ENCODE results near the gene ZNF627. TPM values are rescaled to one million over a fixed set of nuclear protein-coding genes. Genes with fewer than 3 reads are reported as not detected.
"Not testable (repeated sequence)": the region's sequence is repeated elsewhere in the genome, so short reads cannot be mapped to it uniquely, and the experiment has no call there.

The ZNF627 gene
- 106 TPM for total RNA-seq

DNA sequence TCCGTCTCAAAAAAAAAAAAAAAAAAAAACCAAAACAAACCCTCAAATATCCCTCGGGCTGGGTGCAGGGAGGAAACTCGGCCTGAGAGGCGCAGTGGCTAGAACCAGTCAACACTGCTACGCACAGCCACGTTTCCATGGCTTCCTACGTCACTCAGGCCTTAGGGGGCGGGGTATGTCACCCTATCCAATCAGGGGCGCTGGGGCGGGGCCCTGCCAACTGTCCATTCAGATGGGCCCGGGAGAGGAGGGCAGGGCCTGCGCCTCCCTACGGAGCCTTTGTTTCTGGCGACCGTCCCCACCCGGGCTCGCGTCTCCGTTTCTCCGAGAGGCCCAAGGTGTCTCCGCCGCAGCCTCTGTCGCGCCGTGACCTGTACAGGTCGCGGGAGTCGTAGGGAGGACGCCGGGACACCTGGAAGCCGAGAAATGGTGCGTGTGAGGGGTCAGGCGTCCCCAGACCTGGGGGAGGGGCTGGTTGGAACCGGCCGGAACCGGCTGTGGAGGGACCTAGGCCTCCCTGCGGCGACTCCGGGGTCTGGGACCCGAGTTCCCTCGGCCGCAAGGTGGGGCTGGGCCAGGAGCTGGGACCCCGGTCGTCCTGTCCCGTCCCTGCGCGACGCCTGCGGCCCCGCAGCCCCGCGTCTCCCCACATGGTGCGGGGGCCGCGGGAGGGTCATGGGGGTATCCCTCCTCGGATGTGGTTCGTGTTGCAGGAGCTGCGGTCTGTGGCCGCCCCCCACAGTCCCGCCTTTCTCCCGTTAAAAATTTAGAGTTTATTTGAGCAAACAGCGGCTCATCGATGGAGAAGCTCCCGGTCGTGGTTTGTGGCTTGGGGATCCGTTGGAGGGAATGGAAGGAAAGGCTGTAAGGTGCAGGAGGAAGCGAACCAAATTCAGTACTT, at the start of gene ZNF627:
Gene ZNF627, plus strand, starts transcription at position 282 of the 901 bp plus-strand sequence. Its CDS starts 145 bp downstream, at position 427.
- FAIRE-seq, result peak; percentile 79
- DNase-seq (ENCODE audit: low spot score in 2 of 2), result peak; percentile 97 to 99

DNA sequence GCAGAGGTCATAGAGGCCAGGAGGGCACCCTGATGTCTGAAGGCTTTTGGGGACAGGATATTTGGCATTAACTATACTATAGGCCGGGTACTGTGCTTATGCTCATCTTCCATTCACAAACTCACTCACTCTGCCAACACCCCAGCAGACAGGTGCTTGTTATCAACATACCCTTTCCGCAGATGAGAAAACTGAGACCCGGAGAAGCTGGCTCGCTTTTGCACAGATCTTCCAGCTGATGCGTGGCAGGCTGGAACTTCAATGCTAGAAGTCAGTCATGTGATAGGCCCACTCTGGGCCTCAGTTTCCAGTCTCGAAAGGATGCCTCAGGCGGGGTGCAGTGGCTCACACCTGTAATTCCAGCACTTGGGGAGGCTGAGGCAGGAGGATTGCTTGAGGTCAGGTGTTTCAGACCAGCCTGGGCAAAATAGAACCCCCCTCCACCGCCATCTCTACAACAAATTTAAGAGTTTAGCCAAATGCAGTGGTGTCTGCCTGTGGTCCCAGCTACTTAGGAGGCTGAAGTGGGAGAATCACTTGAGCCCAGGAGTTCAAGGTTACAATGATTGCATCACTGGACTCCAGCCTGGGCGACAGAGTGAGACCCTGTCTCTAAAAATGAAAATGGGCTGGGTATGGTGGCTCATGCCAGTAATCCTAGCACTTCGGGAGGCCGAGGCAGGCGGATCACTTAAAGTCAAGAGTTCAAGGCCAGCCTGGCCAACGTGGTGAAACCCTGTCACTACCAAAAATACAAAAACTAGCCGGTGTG, 49.2 kb upstream of the ZNF627 start:
- FAIRE-seq, result no peak
- DNase-seq (ENCODE audit: low spot score in 2 of 2), result no peak

DNA sequence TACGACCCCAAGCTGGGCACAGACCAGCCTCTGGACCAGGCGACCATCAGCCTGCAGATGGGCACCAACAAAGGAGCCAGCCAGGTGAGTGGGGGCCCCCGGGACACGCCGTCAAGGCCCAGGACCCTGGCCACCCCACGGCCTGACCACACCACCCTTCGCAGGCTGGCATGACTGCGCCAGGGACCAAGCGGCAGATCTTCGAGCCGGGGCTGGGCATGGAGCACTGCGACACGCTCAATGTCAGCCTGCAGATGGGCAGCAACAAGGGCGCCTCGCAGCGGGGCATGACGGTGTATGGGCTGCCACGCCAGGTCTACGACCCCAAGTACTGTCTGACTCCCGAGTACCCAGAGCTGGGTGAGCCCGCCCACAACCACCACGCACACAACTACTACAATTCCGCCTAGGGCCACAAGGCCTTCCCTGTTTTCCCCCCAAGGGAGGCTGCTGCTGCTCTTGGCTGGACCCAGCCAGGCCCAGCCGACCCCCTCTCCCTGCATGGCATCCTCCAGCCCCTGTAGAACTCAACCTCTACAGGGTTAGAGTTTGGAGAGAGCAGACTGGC, 47.8 kb upstream of the ZNF627 start:
- no peak for FAIRE-seq
- no peak for DNase-seq (ENCODE audit: low spot score in 2 of 2)

DNA sequence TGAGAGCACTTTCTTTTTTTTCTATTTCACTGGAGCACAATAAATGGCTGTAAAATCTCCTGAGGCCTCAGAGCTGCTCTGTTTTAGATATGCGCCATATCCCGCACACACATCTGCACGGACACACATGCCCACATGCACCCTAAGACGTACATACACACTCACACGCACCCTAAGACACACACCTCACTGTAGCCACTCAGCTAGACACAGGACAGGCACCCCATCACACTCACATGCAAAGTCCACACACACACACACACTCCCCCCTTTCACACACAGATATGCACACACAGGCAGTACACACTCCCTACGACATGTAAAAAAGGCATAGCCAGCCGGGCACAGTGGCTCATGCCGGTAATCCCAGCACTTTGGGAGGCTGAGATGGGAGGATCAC, 47.0 kb upstream of the ZNF627 start:
- DNase-seq (ENCODE audit: low spot score in 2 of 2) (no peak), FAIRE-seq (no peak)

DNA sequence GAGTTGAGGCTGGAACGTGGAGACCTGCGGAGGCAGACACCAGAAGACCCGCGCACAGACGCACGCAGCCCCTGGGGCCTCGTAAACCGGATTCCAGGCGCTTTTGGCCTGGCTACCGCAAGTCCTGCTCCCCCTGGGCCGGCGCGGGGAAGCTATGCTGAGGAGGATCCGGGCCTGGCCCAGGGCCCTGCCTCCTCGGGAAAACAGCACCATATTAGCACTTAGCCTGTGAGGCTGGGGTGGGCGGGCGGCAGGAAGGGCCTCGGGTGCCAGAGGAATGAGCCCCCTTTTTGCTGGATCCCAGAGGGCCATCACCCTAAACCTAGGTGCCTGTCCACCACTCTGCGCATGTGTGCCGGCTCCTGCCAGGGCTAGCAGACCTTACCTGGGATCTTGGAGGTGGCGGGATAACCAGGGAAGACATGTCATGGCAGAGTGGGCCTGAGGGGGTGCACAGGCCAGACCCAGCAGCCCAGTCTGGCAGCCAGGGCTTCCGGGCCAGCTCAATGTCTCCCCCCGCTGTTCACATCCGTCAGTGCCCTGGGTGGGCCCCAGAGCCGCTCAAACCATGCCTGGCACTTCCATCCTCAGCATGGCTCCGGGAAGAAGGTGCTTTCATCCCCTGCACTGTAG, 45.6 kb upstream of the ZNF627 start:
- FAIRE-seq, result no peak

DNA sequence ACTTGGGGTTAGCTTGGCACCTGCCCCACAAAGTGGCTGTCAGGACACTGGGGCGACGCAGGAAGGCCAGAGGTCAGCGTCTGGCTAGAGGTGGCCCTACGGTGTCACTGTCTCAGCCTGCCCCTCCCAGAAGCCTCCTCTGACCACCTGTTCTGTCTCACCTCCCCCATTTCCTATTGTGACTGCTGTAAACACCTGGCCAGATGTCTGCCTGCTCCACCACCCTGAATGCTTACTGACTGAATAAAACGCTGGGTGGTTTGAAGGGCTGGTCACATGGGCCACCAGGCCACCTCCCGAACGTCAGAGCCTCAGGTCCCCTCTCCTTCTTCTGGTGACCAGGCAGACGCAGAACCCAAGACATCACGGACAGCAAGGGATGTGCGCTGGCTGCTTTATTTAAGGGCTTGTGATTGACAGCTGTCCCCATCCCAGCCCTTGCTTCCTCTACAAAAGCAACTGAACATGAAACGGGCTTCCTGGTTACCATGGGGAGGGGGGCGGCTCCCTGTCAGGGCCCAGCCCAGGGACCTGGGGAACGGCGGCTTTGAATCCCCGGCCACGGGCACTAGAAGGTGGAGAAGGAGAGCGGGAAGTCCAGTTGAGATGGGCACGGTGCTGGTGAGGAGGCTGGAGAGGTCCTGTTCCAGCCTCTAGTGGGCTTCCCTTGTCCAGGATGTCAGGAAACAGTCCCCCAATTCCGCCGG, 44.5 kb upstream of the ZNF627 start:
- FAIRE-seq, result no peak
- DNase-seq (ENCODE audit: low spot score in 2 of 2), result no peak

More for the DNA sequence above, 45.6 kb upstream of the ZNF627 start:
- peak in 1 of 2 donors; percentile 18 for DNase-seq (ENCODE audit: low spot score in 2 of 2)

DNA sequence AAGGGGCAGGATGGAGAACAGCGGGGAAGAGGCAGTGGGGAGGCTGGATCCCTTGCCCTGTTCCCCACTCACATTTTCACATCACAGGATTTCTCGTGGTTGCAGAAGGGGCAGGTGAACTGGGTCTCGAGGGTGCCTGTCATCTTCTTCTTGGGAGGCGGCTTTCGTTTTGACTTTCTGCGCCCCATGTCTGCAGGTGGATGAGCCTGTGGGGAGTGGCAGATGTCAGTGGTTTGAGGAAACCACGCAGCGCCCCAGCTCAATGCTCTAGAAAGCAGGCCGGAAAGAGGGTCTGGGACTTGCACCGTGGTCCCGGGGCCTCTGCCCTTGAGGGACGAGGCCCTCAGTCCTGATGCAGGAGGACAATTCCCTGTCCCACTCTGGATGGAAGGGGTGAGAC, 43.1 kb upstream of the ZNF627 start:
- FAIRE-seq, result no peak
- no peak for DNase-seq (ENCODE audit: low spot score in 2 of 2)

DNA sequence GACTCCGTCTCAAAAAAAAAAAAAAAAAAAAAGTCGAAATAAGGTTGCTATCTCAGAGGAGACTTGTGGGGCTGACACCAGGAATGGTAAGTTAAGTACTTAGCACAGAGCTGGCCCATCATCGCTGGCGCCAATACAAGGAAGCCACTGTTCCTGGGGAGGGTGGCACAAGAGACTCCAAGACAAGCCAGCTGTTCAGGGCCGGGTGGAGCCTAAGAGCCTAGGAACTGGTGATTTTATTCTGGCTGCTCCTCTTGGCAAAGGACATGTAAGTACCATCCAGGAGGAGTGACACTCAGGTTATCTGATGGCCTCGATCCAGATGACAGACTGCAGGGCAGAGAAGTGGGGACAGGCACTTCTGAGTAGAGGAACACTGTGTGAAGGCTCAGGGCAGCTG, 42.0 kb upstream of the ZNF627 start:
- FAIRE-seq, result no peak
- DNase-seq (ENCODE audit: low spot score in 2 of 2), result no peak

DNA sequence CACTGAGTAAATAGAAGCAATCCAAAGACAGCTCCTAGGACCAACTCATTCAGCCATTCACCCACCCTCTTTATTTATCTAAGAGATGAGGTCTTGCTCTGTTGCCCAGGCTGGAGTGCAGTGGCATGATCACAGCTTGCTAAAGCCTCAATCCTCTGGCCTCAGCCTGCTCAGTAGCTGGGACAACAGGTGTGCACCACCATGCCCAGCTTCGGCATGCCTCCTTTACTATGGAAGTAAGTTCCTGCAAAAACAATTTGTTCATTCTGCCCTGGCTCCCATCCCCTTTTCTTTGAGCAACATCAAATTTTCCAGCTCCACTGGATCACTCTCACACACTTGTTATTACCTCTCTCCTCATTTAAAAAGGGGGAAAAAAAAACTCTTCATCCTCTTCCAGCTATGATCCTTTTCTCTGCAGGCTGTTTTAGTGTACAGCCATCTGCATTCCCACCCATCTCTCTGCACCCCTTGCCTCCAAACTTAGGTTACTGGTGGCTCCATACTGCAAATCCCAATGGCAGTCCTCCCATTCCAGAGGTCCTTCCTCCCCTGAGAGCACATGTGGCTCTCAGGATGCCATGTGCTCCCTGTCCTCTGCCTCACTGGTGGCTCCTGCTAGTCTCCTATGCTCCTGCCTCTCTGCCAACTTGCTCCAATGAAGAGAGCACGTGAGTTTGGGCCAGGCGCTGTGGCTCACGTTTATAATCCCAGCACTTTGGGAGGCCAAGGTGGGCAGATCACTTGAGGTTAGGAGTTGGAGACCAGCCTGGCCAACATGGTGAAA, 40.5 kb upstream of the ZNF627 start:
- peak in 1 of 2 donors; percentile 5 for DNase-seq (ENCODE audit: low spot score in 2 of 2)
- no peak for FAIRE-seq

DNA sequence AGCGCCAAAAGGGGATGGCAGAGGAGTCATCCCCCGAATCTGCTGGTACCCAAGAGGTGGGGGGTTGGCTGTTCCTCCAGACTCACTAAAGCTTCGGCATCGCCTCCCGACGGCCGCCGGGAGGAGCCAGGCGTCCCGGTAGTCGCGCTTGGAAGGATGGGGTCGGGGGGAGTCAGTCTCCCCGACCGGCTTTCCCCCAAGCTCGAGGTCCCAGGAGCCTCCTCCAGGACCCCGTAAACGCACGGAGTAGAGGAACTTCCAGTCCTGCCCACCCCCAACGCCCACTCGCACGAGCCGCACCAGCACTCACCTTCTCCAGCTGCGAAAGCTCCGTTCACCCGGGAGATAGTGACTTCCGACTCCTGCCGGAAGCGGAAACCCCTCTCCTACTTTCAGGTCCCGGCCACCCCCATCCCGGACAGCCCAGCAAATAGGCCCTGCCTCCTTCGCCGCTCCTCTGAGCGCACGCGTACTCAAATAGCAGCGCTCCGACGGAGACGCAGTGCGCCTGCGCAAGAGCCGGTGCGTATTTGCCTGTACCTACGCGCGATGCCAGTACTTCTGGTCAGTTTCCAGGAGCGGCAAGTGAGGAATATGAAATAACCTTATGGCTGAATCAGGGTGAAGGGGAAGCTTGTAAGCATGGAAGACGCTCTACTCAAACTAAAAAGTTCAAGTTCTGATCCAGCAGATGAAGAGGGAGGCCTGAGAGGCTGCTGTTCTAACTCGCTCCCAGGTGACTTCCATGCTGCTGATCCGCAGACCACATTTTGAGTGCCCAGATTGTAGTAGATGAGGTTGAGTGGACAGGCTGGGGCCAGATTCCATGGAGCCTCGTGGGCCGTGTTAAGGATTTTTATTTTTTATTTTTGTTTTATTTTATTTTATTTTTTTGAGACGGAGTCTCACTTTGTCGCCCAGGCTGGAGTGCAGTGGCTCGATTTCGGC, 38.1 kb upstream of the ZNF627 start, which contains the start of gene ELOF1:
Gene ELOF1, minus strand, starts transcription at position 350 of the 948 bp plus-strand sequence. CDS start 4,883 bp downstream, outside the sequence.
- no peak for FAIRE-seq
- DNase-seq (ENCODE audit: low spot score in 2 of 2), result peak; percentile 93 to 99

DNA sequence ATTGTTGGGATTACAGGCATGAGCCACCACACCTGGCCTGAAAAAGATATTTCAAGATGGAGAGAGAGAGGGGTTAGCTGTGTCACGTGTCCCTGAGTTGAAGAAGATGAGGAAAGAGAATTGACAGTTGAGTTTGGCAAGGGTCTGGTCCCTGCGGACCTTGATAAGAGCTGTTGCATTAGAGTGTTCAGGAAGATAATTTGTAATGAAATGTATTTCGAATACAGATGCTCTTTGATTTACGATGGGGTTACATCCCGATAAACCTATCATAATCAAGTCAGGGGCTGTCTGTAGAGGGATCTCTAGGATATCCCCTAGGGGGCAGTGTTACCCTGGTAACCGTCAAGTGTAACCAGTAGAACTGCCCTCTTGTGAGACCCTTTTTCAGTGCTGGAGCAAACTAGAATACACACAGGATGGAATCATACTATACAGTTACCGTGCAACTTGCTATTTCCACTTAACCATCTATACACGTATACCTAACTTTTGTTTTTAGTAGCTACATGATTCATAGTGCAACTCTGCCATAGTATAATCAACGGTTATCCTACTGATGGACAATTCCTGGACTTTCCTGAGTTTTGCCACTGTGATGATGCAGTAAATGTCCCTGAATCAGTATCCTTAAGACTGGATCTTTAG, 36.8 kb upstream of the ZNF627 start:
- FAIRE-seq, result no peak
- peak in 1 of 2 donors; percentile 52 for DNase-seq (ENCODE audit: low spot score in 2 of 2)

DNA sequence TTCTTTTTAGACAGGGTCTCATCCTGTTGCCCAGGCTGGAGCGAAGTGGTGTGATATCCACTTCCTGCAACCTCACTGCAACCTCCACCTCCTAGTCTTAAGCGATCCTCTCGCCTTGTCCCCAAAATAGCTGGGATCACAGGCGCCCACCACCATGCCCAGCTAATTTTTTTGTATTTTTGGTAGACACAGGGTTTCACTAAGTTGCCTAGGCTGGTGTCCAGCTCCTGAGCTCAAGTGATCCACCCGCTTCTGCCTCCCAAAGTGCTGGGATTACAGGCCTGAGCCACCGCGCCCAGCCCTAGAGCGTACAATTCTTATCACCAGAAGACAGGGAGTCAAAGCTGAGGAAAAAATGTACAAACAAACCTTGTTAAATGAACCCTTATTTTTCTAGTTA, 33.8 kb upstream of the ZNF627 start:
- DNase-seq (ENCODE audit: low spot score in 2 of 2) (no peak), FAIRE-seq (no peak)

DNA sequence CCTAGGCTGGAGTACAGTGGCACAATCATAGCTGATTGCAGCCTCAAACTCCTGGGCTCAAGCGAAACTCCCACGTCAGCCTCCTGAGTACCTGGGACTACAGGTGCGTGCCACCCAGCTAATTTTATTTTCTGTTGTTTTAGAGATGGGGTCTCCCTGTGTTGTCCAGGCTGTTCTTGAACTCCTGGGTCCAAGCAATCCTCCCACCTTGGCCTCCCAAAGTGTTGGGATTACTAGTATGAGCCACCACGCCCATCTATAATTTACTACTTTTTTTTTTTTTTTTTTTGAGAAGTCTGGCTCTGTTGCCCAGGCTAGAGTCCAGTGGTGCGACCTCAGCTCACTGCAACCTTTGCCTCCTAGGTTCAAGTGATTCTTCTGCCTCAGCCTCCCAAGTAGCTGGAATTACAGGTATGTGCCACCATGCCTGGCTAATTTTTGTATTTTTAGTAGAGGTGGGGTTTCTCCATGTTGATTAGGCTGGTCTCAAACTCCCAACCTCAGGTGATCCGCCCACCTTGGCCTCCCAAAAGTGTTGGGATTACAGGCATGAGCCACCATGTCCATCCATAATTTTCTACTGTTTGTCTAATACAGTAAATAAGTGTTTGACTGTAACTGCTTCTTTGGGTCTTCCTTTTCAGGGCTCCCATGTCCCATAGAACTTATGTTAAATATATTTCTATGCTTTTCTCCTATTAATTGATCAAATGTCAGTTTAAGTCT, 33.0 kb upstream of the ZNF627 start:
- DNase-seq (ENCODE audit: low spot score in 2 of 2); FAIRE-seq: not testable (repeated sequence)

DNA sequence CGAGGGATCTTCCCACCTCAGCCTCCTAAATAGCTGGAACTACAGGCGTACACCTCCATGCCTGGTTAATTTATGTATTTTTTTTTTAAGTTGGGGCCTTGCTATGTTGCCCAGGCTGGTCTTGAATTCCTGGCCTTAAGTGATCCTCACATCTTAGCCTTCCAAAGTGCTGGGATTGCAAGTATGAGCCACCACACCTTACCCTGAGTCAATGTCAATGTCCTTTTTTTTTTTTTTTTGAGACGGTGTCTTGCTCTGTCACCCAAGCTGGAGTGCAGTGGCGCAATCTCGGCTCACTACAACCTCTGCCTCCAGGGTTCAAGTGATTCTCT, 31.7 kb upstream of the ZNF627 start:
- DNase-seq (ENCODE audit: low spot score in 2 of 2); FAIRE-seq: not testable (repeated sequence)

DNA sequence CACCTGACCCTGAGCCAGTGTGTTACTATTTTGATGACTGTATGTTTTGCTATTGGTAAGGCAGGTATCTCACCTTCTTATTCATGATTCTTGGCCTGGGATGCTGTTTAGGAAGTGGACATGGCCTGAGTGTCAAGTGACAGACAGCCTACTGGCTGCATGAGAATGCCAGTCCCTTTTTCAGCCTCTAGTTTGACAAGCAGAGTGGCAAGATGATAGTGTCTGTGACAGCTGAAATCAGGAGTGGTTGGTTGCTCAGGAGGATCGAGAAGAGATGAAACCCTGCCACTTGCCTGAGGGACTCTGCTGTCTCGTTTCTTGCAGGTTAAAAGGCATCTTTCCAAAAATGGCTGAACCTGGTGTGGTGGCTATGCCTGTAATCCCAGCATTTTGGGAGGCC, 31.1 kb upstream of the ZNF627 start:
- no peak for FAIRE-seq

DNA sequence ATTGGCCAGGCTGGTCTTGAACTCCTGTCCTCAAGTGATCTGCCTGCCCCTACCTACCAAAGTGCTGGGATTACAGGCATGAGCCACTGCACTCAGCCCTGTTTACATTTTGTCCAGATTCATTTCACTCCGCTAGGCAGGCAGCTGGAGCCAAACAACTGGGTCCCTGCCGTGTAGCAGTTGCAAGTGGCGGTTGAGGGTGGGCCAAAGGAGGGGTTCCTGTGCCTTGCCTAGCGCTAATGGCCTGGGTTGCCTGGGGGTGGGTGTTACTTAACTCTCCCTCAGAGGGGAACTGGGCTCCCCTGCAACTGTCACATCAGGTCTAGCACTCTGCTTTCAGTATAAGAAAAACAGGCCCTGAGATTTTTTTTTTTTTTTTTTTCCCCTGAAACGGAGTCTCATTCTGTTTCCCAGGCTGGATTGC, 27.2 kb upstream of the ZNF627 start:
- DNase-seq (ENCODE audit: low spot score in 2 of 2) (no peak), FAIRE-seq (no peak)

More for the DNA sequence above, 31.1 kb upstream of the ZNF627 start:
- no peak for DNase-seq (ENCODE audit: low spot score in 2 of 2)

DNA sequence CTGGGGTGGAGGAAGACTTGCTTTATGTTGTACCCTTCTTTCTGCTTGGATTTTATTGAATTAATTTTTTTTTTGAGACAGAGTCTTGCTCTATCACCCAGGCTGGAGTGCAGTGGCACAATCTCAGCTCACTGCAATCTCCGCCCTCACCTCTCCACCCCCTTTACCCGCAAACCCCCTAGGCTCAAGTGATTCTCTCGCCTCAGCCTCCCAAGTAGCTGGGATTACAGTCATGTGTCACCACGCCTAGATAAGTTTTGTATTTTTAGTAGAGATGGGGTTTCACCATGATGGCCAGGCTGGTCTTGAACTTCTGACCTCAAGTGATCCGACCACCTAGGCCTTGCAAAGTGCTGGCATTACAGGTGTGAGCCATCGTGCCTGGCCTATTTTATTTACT, 23.9 kb upstream of the ZNF627 start:
- FAIRE-seq; DNase-seq (ENCODE audit: low spot score in 2 of 2): not testable (repeated sequence)

Data from frontal cortex (tissue), 4 donors.